ENCODE data around the gene POU2AF3.
"Not testable (repeated sequence)": the region's sequence is repeated elsewhere in the genome, so short reads cannot be mapped to it uniquely, and the experiment has no call there.

Gene POU2AF3

GRCh38 chr11:111301004-111301841 lies 2.9 kb downstream of the POU2AF3 start:
- no peak for DNase-seq

- no peak for DNase-seq
These were observed 3.4 kb downstream of the POU2AF3 start for GRCh38 chr11:111301842-111302118.

GRCh38 chr11:111302298-111302697 lies 4.0 kb downstream of the POU2AF3 start:
- no peak for DNase-seq

DNA sequence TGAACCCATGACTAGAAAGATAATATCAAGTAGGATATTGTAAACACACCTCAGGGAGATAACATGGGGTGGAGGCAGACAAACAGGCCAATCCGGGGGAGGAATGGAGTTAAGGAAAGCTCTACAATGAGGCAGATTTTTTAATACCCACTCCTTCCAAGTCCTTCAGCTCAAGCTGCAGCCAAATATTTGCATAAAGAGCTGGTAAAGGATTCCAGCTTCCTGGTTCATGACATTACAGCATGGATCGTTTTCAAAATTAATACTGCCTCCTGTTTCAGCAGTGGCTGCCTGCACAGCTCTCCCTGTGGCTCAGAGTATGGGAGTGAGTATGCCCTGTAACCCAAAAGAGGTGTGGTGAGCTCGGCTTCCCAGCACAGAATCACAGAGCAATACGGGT lies 5.1 kb downstream of the POU2AF3 start:
- DNase-seq, result no peak

- DNase-seq, result no peak
These were observed 6.9 kb downstream of the POU2AF3 start for GRCh38 chr11:111305162-111305802.

- DNase-seq, result no peak
These were observed 7.5 kb downstream of the POU2AF3 start for GRCh38 chr11:111305876-111306275.

GRCh38 chr11:111306321-111306720 lies 8.0 kb downstream of the POU2AF3 start:
- no peak for DNase-seq

DNA sequence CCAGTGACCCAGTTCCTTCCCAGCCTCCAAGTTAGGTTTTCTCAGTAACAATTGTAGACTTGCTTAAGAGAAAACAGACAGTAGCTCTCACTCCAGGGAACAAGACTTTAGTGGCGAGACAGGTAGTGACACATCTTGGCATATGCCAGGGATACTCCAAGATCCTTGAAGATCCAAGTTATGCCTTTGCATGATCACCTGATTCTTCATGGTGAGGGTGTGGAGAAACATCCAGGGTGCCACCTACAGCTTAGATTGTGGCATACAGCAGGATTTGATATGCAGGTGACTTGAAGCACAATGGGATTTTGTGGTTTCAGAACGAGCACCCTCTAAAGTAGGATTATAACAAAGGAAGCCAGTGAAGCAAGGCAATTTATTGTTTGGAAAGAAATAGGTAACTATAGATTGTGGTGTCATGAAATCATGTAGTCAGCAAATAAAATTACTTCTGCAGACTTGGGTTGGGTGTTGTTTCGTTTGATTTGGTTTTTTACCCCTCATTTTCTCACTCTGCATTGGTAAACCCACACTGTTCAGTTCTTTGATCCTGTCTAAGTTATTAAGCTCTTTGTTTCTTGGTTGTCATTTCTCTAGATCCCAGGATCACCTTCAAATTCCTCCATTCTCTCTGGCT lies 9.2 kb downstream of the POU2AF3 start:
- no peak for DNase-seq

DNA sequence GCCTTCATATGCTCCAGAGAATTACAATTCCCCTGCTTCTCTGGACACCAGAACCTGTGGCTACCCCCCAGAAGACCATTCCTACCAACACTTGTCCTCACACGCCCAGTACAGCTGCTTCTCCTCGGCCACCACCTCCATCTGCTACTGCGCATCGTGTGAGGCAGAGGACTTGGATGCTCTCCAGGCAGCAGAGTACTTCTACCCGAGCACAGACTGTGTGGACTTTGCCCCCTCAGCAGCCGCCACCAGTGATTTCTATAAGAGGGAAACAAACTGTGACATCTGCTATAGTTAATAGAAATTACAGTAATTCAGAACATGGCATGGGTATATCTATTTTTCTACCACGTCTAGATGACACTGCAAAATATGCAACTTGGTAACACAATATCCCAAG lies 9.8 kb downstream of the POU2AF3 start:
- DNase-seq, result no peak

- DNase-seq, result no peak
These were observed 11.0 kb downstream of the POU2AF3 start for GRCh38 chr11:111309215-111309915.

DNA sequence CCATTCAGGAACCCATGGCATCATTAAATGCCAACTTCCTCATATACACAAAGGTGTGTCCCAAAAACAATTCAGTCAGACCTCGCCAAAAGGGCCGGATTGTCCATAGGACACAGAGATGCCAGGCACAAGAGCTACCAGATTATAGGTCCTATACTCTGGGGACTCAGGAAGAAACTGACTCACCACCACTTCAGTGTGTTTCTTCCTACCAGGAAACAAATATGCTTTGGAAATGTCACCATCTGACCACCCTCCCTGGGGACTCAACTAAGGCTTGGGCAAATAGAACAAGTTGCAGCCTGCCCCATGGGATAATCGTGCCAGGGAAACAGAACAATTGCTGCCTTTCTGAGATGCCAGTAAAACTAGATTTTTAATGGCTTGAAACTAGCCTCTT lies 11.7 kb downstream of the POU2AF3 start:
- no peak for DNase-seq

GRCh38 chr11:111310723-111311122 lies 12.4 kb downstream of the POU2AF3 start:
- DNase-seq, result no peak

DNA sequence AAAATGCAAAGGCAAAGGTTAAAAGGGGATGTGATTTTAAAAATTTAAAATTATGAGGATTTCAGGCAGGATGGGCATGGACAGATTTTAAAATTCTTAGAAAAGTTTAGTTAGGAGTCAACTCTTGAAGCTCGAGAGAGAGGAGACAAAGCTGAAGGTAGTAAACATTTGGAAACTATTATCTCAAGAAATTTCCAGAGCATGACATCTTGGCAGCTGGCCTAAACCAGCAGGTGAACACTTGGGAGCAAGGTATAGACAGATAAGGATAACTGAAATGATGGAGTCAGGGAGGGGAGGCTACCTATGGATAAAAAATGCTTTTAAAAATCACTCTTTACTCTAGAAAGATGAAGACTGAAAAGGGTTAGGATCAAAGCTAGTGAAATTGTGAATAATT lies 13.7 kb downstream of the POU2AF3 start:
- DNase-seq, result no peak

DNA sequence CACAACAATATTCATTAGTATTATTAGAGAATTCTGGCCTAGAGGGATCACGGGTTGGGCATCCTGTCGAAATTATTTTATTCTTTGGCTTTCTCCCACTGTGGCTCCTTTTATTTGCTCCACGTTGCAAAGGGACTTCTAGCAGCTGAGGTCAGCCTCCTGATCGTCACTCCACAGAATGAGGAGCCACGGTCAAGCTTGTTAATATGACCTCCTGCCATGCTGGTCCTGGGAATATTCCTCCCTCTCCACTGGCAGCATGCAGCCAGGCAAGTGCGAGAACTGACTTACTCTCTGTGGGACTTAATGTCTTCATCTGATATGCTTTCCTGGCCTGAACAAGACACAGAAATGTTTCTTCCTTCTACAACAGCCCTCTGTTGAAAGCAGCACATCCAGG lies 20.9 kb downstream of the POU2AF3 start:
- DNase-seq, result no peak

GRCh38 chr11:111320199-111320598 lies 21.9 kb downstream of the POU2AF3 start:
- DNase-seq, result not testable (repeated sequence)

GRCh38 chr11:111320728-111321568 lies 22.6 kb downstream of the POU2AF3 start:
- DNase-seq, result no peak

GRCh38 chr11:111322534-111322933 lies 24.2 kb downstream of the POU2AF3 start:
- DNase-seq, result no peak

GRCh38 chr11:111324277-111324720 lies 26.0 kb downstream of the POU2AF3 start:
- no peak for DNase-seq

DNA sequence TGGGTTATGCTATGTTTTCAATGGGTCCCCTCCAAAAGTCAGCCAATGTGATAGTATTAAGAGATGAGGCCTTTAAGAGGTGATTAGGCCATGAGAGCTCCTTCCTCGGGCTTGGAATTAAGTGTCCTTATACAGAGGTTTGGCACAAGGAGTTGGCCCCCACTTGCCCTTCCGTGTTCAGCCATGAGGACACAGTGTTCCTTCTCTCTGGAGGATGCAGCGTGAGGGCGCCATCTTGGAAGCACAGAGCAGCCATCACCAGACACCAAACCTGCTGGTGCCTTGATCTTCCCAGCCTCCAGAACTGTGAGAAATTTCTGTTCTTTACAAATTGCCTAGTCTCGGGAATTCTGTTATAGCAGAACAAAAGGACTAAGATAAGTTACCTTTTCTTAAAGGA lies 26.9 kb downstream of the POU2AF3 start:
- DNase-seq, result no peak

DNA sequence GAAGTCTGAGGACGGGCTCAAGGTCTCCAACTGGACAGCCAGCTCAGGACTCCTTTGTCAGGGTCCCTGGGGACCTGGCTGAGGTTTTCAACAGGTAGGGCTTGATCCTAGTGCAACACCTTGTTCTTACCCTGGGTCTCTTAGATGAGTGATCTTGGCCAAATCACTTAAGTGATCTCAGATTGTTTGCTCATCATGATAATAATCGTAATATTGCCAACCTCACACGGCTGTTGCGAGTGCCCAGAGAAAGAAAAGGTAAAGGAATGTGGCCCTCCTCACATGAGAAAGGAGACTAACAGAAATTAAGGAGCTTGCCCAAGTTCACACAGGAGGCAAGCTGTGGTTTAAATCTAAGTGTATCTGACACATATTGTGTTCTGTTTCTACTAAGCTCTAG lies 28.5 kb downstream of the POU2AF3 start:
- DNase-seq, result no peak

- no peak for DNase-seq
These were observed 29.7 kb downstream of the POU2AF3 start for GRCh38 chr11:111327908-111328624.
